IMR-90 (cell line): ENCODE measurements around the gene UGT1A10. TPM values are rescaled to one million over a fixed set of nuclear protein-coding genes. Genes with fewer than 3 reads are reported as not detected.
"Not testable (repeated sequence)": the region's sequence is repeated elsewhere in the genome, so short reads cannot be mapped to it uniquely, and the experiment has no call there.

Experiments
- ATAC-seq: fragments of 200-7000 bp; cut with Tn5 transposase; 2 replicates; pipeline ENCODE4 v1.9.1; 2020; ENCODE audit warnings: low read depth, mild to moderate bottlenecking, moderate library complexity
- BruUV-seq: library from RNA; stranded (reverse); fragments of 400-500 nt; replicated peaks from 2 replicates; lab custom pipeline; 2021; lab: Mats Ljungman, UMichigan
- CTCF ChIA-PET: fragments of 300-600 bp; formaldehyde crosslinking; extraction: SDS; loops from one replicate; lab custom pipeline; 2021; ENCODE audit warnings: antibody characterized with exemption; lab: Yijun Ruan, JAX
- POLR2A ChIA-PET: fragments of 300-600 bp; sonication (Branson Sonifier 250); formaldehyde crosslinking; loops from one replicate; lab custom pipeline; 2022; ENCODE audit warnings: antibody characterized with exemption; ENCODE audit not compliant: unreplicated experiment; lab: Charles Lee
- DNase-seq: peaks from one replicate; pipeline ENCODE4 v3.0.0; 2013
- H2AFZ ChIP-seq: replicated peaks from 2 replicates; pipeline ENCODE3; 2013; ENCODE audit warnings: low read length, mild to moderate bottlenecking; ENCODE audit not compliant: poor library complexity
- H2AK5ac ChIP-seq: 2 replicates; pipeline ENCODE4 v1.6.1; 2013; ENCODE audit warnings: low read depth, low read length, inconsistent platforms
- H2AK9ac ChIP-seq: replicated peaks from 2 replicates; pipeline ENCODE3; 2013; ENCODE audit warnings: mild to moderate bottlenecking, low read depth, low read length, moderate library complexity; ENCODE audit not compliant: poor library complexity
- H2BK120ac ChIP-seq: 2 replicates; pipeline ENCODE4 v1.6.1; 2013; ENCODE audit warnings: low read depth, low read length, inconsistent platforms
- H2BK15ac ChIP-seq: 3 replicates; pipeline ENCODE4 v1.6.1; 2013; ENCODE audit warnings: low read depth, low read length, inconsistent platforms
- H2BK20ac ChIP-seq: 2 replicates; pipeline ENCODE4 v1.6.1; 2013; ENCODE audit warnings: low read depth, mild to moderate bottlenecking, inconsistent platforms, low read length, moderate library complexity
- H2BK5ac ChIP-seq: 2 replicates; pipeline ENCODE4 v1.6.1; 2013; ENCODE audit warnings: mild to moderate bottlenecking, low read depth, low read length, inconsistent platforms; ENCODE audit not compliant: poor library complexity, severe bottlenecking
- H3K14ac ChIP-seq: replicated peaks from 2 replicates; pipeline ENCODE4 v1.6.1; 2013; ENCODE audit warnings: low read depth, low read length, inconsistent platforms
- H3K18ac ChIP-seq: 2 replicates; pipeline ENCODE4 v1.6.1; 2013; ENCODE audit warnings: low read depth, low read length, control low read depth
- H3K23ac ChIP-seq: 2 replicates; pipeline ENCODE4 v1.6.1; 2013; ENCODE audit warnings: low read depth, low read length, inconsistent platforms
- H3K27ac ChIP-seq: 2 replicates; pipeline ENCODE4 v1.5.1; 2013; ENCODE audit warnings: mild to moderate bottlenecking, control low read depth, low read length; ENCODE audit not compliant: insufficient read depth
- H3K27me3 ChIP-seq: 2 replicates; pipeline ENCODE4 v1.6.1; 2013; ENCODE audit warnings: low read length; ENCODE audit not compliant: control insufficient read depth, insufficient read depth
- H3K36me3 ChIP-seq: 2 replicates; pipeline ENCODE4 v1.6.1; 2013; ENCODE audit warnings: low read length, mixed read lengths; ENCODE audit not compliant: control insufficient read depth, insufficient read depth
- H3K4ac ChIP-seq: 2 replicates; pipeline ENCODE4 v1.6.1; 2013; ENCODE audit warnings: low read depth, low read length, inconsistent platforms
- H3K4me1 ChIP-seq: 2 replicates; pipeline ENCODE4 v1.6.1; 2013; ENCODE audit warnings: low read length, mixed read lengths; ENCODE audit not compliant: control insufficient read depth, insufficient read depth
- H3K4me2 ChIP-seq: 2 replicates; pipeline ENCODE4 v1.6.1; 2013; ENCODE audit warnings: low read depth, mild to moderate bottlenecking, control low read depth, low read length, moderate library complexity
- H3K4me3 ChIP-seq: 2 replicates; pipeline ENCODE4 v1.5.1; 2013; ENCODE audit warnings: low read depth, mild to moderate bottlenecking, control low read depth, low read length, moderate library complexity; ENCODE audit not compliant: insufficient read depth
- H3K56ac ChIP-seq: 2 replicates; pipeline ENCODE4 v1.6.1; 2013; ENCODE audit warnings: low read length, inconsistent platforms; ENCODE audit not compliant: insufficient read depth; ENCODE audit errors: extremely low read depth
- H3K79me1 ChIP-seq, 2 experiments: 2 replicates each; pipeline ENCODE4 v1.6.1; 2013; ENCODE audit warnings: low read length in 2 of 2, inconsistent platforms in 1 of 2, low read depth in 1 of 2
- H3K9ac ChIP-seq: 2 replicates; pipeline ENCODE4 v1.6.1; 2013; ENCODE audit warnings: low read depth, low read length, control low read depth
- H3K9me1 ChIP-seq: 2 replicates; pipeline ENCODE4 v1.6.1; 2013; ENCODE audit warnings: low read length, inconsistent platforms; ENCODE audit not compliant: insufficient read depth
- H3K9me3 ChIP-seq: 2 replicates; pipeline ENCODE4 v1.6.1; 2013; ENCODE audit warnings: low read length; ENCODE audit not compliant: control insufficient read depth, insufficient read depth
- H4K20me1 ChIP-seq: 2 replicates; pipeline ENCODE4 v1.6.1; 2013; ENCODE audit warnings: low read length, inconsistent platforms; ENCODE audit not compliant: insufficient read depth
- H4K5ac ChIP-seq: 2 replicates; pipeline ENCODE4 v1.6.1; 2013; ENCODE audit warnings: mild to moderate bottlenecking, low read depth, low read length, control low read depth
- H4K8ac ChIP-seq, 2 experiments: 2 replicates each; pipeline ENCODE4 v1.6.1; 2013; ENCODE audit warnings: low read depth in 2 of 2, low read length in 2 of 2, control low read depth in 1 of 2, inconsistent platforms in 1 of 2
- H4K91ac ChIP-seq: 2 replicates; pipeline ENCODE4 v1.6.1; 2013; ENCODE audit warnings: low read depth, low read length, inconsistent platforms; ENCODE audit not compliant: insufficient read depth
- BHLHE40 ChIP-seq: fragments of 150-350 bp; IDR thresholded peaks from 2 replicates; pipeline ENCODE4 v1.6.1; 2016; ENCODE audit warnings: mild to moderate bottlenecking, low read depth, low read length
- MAFK ChIP-seq: IDR thresholded peaks from 2 replicates; pipeline ENCODE4 v1.6.1; 2012; ENCODE audit warnings: low read depth, low read length, improper control_type of control experiment
- MAZ ChIP-seq: IDR thresholded peaks from 2 replicates; pipeline ENCODE4 v1.6.1; 2012; ENCODE audit warnings: low read depth, mild to moderate bottlenecking, low read length, improper control_type of control experiment, moderate library complexity, borderline replicate concordance
- RFX5 ChIP-seq: IDR thresholded peaks from 2 replicates; pipeline ENCODE4 v1.8.0; 2012; ENCODE audit warnings: low read depth, mild to moderate bottlenecking, low read length, moderate library complexity
- WGBS, 2 experiments: methylation state at CpG; one replicate each; pipeline versions ENCODE4 v1.1.5 to v1.1.7; 2013; ENCODE audit warnings: missing lambda C conversion rate in 2 of 2; ENCODE audit not compliant: insufficient read length in 1 of 2; ENCODE audit errors: extremely low coverage in 2 of 2; 5-methylcytosine and 5-hydroxymethylcytosine counted together
- dilution Hi-C: fragments of 300-500 bp; cut with HindIII; formaldehyde crosslinking; loops from one replicate; pipeline ENCODE4 v1.14.3; 2018; ENCODE audit warnings: low sequenced_read_pairs; ENCODE audit not compliant: unreplicated experiment
- in situ Hi-C: fragments of 300-500 bp; cut with MboI; formaldehyde crosslinking; loops from 3 replicates; pipeline ENCODE4 v1.14.3; 2019; ENCODE audit warnings: low sequenced_read_pairs, inconsistent platforms, mixed read lengths
- intact Hi-C: fragments of 100-400 bp; cut with micrococcal nuclease; formaldehyde crosslinking; loops from 2 replicates; pipeline ENCODE4 v1.10.0; 2022
- polyA plus RNA-seq, 3 experiments: library from polyadenylated mRNA; depleted of rRNA; stranded (reverse); fragments of >200 nt; gene quantifications; 2 replicates each; pipeline ENCODE4 v1.2.3, GENCODE V29; 2012; ENCODE audit warnings: low replicate concordance in 1 of 3
- total RNA-seq: library from RNA; depleted of rRNA; stranded (reverse); fragments of >200 nt; gene quantifications from 2 replicates; pipeline ENCODE4 v1.2.3, GENCODE V29; 2012

The UGT1A10 gene
- total and polyA plus RNA-seq, 2 of the 4 experiments (the other 2 are of a cell fraction): not detected

GRCh38 chr2:233588400-233588799, 47.8 kb upstream of the UGT1A10 start:
- no peak overlapping the region for H2BK5ac ChIP-seq
- H3K4ac ChIP-seq: no peak overlapping the region
- no peak overlapping the region for H2AK5ac ChIP-seq
- intact Hi-C loops (no loop called here), in situ Hi-C loops (no loop called here), dilution Hi-C loops (no loop called here)
- no peak overlapping the region for H4K91ac ChIP-seq
- no peaks in the 10 kb centered on the region for H3K79me1 ChIP-seq
- no TSS peak for BruUV-seq
- H3K56ac ChIP-seq: no peak overlapping the region
- no peaks in the 10 kb centered on the region for H3K9me3 ChIP-seq
- H3K4me3 ChIP-seq: no peak overlapping the region
- no peaks in the 10 kb centered on the region for H3K9me1 ChIP-seq
- H4K8ac ChIP-seq: no peak overlapping the region
- H3K14ac ChIP-seq: no peak overlapping the region
- no peak overlapping the region for H4K5ac ChIP-seq
- no peak overlapping the region for H2AK9ac ChIP-seq
- TF ChIP-seq MAZ (no peak), RFX5 (no peak), MAFK (no peak), BHLHE40 (no peak)
- H2BK120ac ChIP-seq: no peak overlapping the region
- H2AFZ ChIP-seq: no peak overlapping the region
- CTCF ChIA-PET: interaction anchor here (0.6 kb wide), 1 partner anchor 61 kb away, joined by 5 read pairs; no protein-coding TSS in a partner anchor
- no peaks in the 10 kb centered on the region for H4K20me1 ChIP-seq
- no peak overlapping the region for H3K23ac ChIP-seq
- no peak overlapping the region for H3K9ac ChIP-seq
- no peaks in the 10 kb centered on the region for H3K4me1 ChIP-seq
- no peak overlapping the region for H3K4me2 ChIP-seq
- H3K36me3 ChIP-seq: no peaks in the 10 kb centered on the region
- no peak overlapping the region for H2BK15ac ChIP-seq
- H3K27ac ChIP-seq: no peak overlapping the region
- H2BK20ac ChIP-seq: no peak overlapping the region
- peaks cover 3% of the 10 kb centered on the region; the same call in 1 of the 2 replicates for H3K27me3 ChIP-seq
- WGBS, 2 experiments: no CpG with 5 or more reads among the region's 2 CpGs
- no peak for DNase-seq
- H3K18ac ChIP-seq: no peak overlapping the region
- no peak for ATAC-seq
- POLR2A ChIA-PET: no interaction called here

- H4K20me1 ChIP-seq, H3K27me3 ChIP-seq: not testable (repeated sequence)
Observed at GRCh38 chr2:233592706-233593105, 43.5 kb upstream of the UGT1A10 start.

More at GRCh38 chr2:233592706-233593105, 43.5 kb upstream of the UGT1A10 start:
- ATAC-seq, H2AFZ ChIP-seq, H3K9me3 ChIP-seq, H2BK20ac ChIP-seq, H3K36me3 ChIP-seq, H3K27ac ChIP-seq, H2AK9ac ChIP-seq, dilution Hi-C loops, H4K91ac ChIP-seq, H2BK120ac ChIP-seq, intact Hi-C loops, H3K4me2 ChIP-seq, H3K4ac ChIP-seq, BruUV-seq, POLR2A ChIA-PET, H2AK5ac ChIP-seq, H4K8ac ChIP-seq, H3K9me1 ChIP-seq, H3K14ac ChIP-seq, H3K79me1 ChIP-seq, DNase-seq, H3K18ac ChIP-seq, H3K56ac ChIP-seq, in situ Hi-C loops, H3K4me1 ChIP-seq, H3K23ac ChIP-seq, CTCF ChIA-PET, H2BK15ac ChIP-seq, H3K9ac ChIP-seq, H3K4me3 ChIP-seq, H4K5ac ChIP-seq, H2BK5ac ChIP-seq: not testable (repeated sequence)
- no CpG with 5 or more reads among the region's 1 CpG for WGBS, 2 experiments
